Activated CD8-positive, alpha-beta memory T cell treated with anti-CD3 and anti-CD28 coated beads, Interleukin-2, amount 50 U/mL, for 4 hours (primary cell): ENCODE data around the gene MT2A.

Experiments used
- DNase-seq: peaks from one replicate; pipeline ENCODE4 v3.0.0-alpha.2; 2020

Gene MT2A

DNA sequence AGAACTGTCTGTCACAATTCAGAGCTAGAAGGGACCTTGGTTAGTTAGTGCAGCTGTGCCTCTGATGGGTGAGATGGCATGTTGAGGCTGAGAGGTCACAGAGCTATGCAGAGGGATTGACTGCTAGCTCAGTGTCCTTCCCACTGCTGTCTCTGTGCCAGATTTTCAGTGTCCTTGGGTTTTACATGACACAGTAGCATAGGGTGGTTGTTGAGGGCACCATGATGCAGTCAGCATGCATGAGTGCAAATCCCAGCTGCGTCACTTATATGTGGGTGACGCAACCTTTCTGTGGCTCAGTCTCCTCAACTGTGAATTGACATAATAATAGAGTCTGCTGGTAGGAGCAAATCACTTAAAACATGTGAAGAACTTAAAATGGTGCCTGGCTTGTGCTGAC lies 32.8 kb downstream of the MT2A start:
- DNase-seq = no peak

DNA sequence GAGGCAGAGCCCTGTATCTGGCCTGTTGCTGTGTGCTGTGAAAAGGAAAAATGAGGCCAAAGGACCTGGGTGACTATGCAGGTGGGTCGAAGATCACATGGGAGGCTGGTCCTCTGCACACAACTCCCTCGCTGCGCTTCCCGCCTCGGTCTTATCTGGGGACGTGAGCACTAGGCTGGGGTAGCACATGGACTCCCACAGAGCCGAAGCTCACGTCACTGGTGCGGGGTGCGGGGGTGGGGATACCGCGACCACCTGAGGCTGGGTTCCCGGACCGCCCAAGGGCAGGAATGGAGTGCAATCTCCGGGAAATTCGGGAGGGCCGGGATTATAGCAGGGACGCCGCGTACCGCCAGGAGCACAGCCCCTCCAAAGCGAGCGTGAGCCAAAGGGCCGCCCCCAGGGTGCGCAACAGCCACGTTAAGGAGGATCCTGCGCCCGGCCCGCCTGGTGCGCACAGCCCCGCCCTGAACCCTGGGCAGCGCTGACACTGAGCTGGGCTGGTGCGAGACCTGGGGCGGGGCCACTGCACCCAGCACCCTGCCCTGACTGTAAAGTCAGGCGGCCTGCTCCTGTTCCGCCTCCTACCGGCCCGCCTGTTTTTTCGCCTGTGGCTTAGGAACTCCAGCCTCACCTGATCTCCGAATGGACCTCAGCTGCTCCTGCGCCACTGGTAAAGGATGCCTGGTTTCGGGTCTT lies 34.8 kb downstream of the MT2A start:
- DNase-seq = peak; percentile 78

DNA sequence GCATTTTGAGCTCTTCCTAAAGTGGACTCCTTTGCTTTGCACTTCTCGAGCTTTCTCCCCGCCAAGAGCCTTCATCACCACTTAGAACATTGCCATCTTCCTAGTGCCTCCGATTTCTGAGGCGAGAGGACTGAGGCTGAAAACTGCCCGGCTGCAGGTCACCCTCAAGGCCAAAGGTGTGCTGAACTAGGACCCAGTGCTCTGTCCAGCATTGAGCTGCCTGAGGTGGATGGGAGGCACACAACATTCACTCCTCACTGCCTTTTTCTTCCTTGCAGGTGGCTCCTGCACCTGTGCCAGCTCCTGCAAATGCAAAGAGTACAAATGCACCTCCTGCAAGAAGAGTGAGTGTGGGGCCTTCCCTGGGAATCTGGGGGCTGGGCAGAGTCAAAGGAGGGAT lies 35.4 kb downstream of the MT2A start:
- DNase-seq = no peak

GRCh38 chr16:56645311-56645710 lies 36.9 kb downstream of the MT2A start:
- DNase-seq = no peak

GRCh38 chr16:56645838-56646237 lies 37.5 kb downstream of the MT2A start:
- no peak for DNase-seq

GRCh38 chr16:56647641-56648431 lies 39.5 kb downstream of the MT2A start:
- DNase-seq = no peak

DNA sequence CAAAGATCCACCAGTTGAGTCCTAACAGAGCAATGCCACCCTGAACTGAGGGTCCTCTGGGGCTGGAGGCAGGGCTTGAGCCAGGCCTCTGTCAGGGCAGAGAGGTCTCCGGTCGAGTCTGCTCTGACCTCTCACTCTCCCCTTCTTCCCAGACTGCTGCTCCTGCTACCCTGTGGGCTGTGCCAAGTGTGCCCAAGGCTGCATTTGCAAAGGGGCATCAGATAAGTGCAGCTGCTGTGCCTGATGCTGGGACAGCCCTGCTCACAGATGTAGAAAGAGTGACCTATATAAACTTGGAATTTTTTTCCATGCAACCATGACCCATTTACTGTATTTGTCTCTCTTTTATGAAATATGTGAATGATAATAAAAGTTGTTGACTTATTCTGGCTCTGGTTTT lies 40.9 kb downstream of the MT2A start:
- no peak for DNase-seq

GRCh38 chr16:56649820-56650219 lies 41.4 kb downstream of the MT2A start:
- DNase-seq = no peak

- DNase-seq = no peak
These were observed 43.2 kb downstream of the MT2A start, which contains the start of gene MT1B for GRCh38 chr16:56651586-56651985. Gene MT1B (plus strand): TSS chr16:56651886. CDS start chr16:56651954, 68 bp downstream.

- DNase-seq = no peak
These were observed 44.2 kb downstream of the MT2A start for GRCh38 chr16:56652600-56652999.

GRCh38 chr16:56653218-56653617 lies 44.8 kb downstream of the MT2A start:
- DNase-seq = no peak

DNA sequence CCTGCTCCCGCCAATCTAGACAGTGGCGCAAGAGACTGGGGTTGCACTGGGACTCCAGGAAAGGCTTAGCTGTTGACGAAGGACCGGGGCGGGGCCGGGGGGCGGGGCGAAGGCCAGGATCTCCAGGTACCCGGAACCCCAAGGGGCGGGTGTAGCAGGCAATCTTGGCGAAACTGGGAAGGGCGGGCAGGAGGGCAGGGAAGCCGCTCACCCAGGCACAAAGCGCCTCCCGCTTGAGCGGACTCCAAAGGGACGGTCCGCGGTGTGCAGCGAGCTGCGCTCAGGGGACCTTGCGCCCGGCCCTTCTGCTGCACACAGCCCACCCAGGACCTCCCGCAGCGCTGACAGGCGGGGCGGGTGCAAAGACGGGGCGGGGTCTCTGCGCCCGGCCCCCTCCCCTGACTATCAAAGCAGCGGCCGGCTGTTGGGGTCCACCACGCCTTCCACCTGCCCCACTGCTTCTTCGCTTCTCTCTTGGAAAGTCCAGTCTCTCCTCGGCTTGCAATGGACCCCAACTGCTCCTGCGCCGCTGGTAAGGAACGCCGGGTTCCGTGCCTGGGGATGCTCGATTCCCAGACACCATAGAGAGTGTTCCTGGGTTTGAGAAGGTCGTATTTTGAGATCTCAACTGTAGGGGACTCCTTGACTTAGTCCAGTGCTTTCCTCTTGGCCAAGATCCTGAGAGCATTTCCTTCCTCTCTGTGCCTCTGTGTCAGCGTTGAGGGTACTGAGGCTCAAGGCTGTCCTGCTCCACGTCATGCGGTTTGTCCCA lies 49.4 kb downstream of the MT2A start, which contains the start of gene MT1F:
Gene MT1F (plus strand): TSS at position 405 of the 772 bp plus-strand sequence. CDS start 100 bp downstream, at position 505.
- peak; percentile 64 for DNase-seq

GRCh38 chr16:56658327-56658875 lies 50.0 kb downstream of the MT2A start:
- DNase-seq = no peak
